HCT116 (cell line): Measurements from ENCODE around the gene FBXW4. TPM values are rescaled to one million over a fixed set of nuclear protein-coding genes. Genes with fewer than 3 reads are reported as not detected.

Source experiments
- ATAC-seq: fragments of 200-7000 bp; cut with Tn5 transposase; 2 replicates; pipeline ENCODE4 v1.9.1; 2020; ENCODE audit warnings: mild to moderate bottlenecking, moderate library complexity
- BruUV-seq: library from RNA; stranded (reverse); fragments of 400-500 nt; replicated peaks from 2 replicates; lab custom pipeline; 2021; lab: Mats Ljungman, UMichigan
- CTCF ChIA-PET: fragments of 300-600 bp; sonication (Branson Sonifier 250); formaldehyde crosslinking; loops from one replicate; lab custom pipeline; 2021; ENCODE audit warnings: antibody characterized with exemption; lab: Charles Lee
- POLR2A ChIA-PET: fragments of 300-600, 350-600 bp; sonication (Branson Sonifier 250); formaldehyde crosslinking; loops from one replicate; lab custom pipeline; 2021; ENCODE audit warnings: antibody characterized with exemption; lab: Charles Lee
- RAD21 ChIA-PET, 2 experiments: fragments of 300-600 bp; sonication (Branson Sonifier 250); formaldehyde crosslinking; loops; one replicate each; lab custom pipeline; 2023; ENCODE audit warnings: low total read pairs in 2 of 2; ENCODE audit not compliant: uncharacterized antibody in 2 of 2, unreplicated experiment in 2 of 2, low non-redundant PET in 1 of 2; lab: Charles Lee
- DNase-seq: peaks from one replicate; pipeline ENCODE4 v3.0.0-alpha.2; 2010; ENCODE audit warnings: low read depth, low spot score
- H2AFZ ChIP-seq: fragments of 200-600 bp; shearing (Covaris generic), sonication (generic); 2 replicates; pipeline ENCODE4 v1.6.1; 2017; ENCODE audit warnings: low read depth, mixed run types, mixed read lengths, antibody characterized with exemption, low read length; ENCODE audit not compliant: poor library complexity, severe bottlenecking
- H3K27ac ChIP-seq: 2 replicates; pipeline ENCODE4 v1.5.1; 2012; ENCODE audit warnings: low read depth, low read length
- H3K27me3 ChIP-seq: fragments of 200-600 bp; sonication (generic); 2 replicates; pipeline ENCODE4 v1.6.1; 2016; ENCODE audit warnings: mixed run types, low read length, mixed read lengths; ENCODE audit not compliant: insufficient read depth
- H3K36me3 ChIP-seq, 2 experiments: fragments of 200-500 bp in 1 of 2; fragments of 200-600 bp in 1 of 2; sonication (Bioruptor generic) in 1 of 2; sonication (generic) in 1 of 2; 2 replicates each; pipeline versions ENCODE4 v1.5.1 to v1.6.1; 2014 to 2016; ENCODE audit warnings: low read length in 2 of 2, inconsistent platforms in 1 of 2, mixed read lengths in 1 of 2, mixed run types in 1 of 2; ENCODE audit not compliant: insufficient read depth in 2 of 2, control insufficient read depth in 1 of 2
- H3K4me1 ChIP-seq, 2 experiments: fragments of 200-600 bp in 1 of 2; sonication (generic) in 1 of 2; 2 replicates each; pipeline versions ENCODE4 v1.5.1 to v1.6.1; 2012 to 2017; ENCODE audit warnings: low read length in 2 of 2, inconsistent platforms in 1 of 2, mild to moderate bottlenecking in 1 of 2, mixed read lengths in 1 of 2, mixed run types in 1 of 2, moderate library complexity in 1 of 2; ENCODE audit not compliant: insufficient read depth in 2 of 2, control insufficient read depth in 1 of 2
- H3K4me2 ChIP-seq: fragments of 200-600 bp; sonication (generic); 2 replicates; pipeline ENCODE4 v1.6.1; 2017; ENCODE audit warnings: mixed run types, low read length, mixed read lengths
- H3K4me3 ChIP-seq, 2 experiments: fragments of 200-600 bp in 1 of 2; sonication (generic) in 1 of 2; replicated peaks in 1 of 2; 2 replicates each; pipeline ENCODE4 v1.5.1; 2011 to 2016; ENCODE audit warnings: low read length in 2 of 2, control low read depth in 1 of 2, low read depth in 1 of 2, mild to moderate bottlenecking in 1 of 2, mixed read lengths in 1 of 2, mixed run types in 1 of 2
- H3K79me2 ChIP-seq: fragments of 200-600 bp; sonication (generic); 2 replicates; pipeline ENCODE4 v1.6.1; 2017; ENCODE audit warnings: mild to moderate bottlenecking, mixed run types, low read length, moderate library complexity, mixed read lengths; ENCODE audit not compliant: insufficient read depth
- H3K9ac ChIP-seq: fragments of 200-600 bp; sonication (generic); 2 replicates; pipeline ENCODE4 v1.6.1; 2016; ENCODE audit warnings: low read length, mixed read lengths
- H3K9me2 ChIP-seq: fragments of 200-600 bp; sonication (generic), shearing (Covaris generic); 2 replicates; pipeline ENCODE4 v1.6.1; 2017; ENCODE audit warnings: mixed run types, mild to moderate bottlenecking, moderate library complexity; ENCODE audit not compliant: insufficient read depth
- H3K9me3 ChIP-seq, 2 experiments: fragments of 200-500 bp in 1 of 2; fragments of 200-600 bp in 1 of 2; sonication (Bioruptor generic) in 1 of 2; sonication (generic) in 1 of 2; 2 replicates each; pipeline ENCODE4 v1.6.1; 2014 to 2017; ENCODE audit warnings: low read length in 2 of 2, mixed read lengths in 2 of 2, inconsistent platforms in 1 of 2, low read depth in 1 of 2, mild to moderate bottlenecking in 1 of 2, mixed run types in 1 of 2, moderate library complexity in 1 of 2; ENCODE audit not compliant: control insufficient read depth in 1 of 2, insufficient read depth in 1 of 2
- H4K20me1 ChIP-seq: fragments of 200-600 bp; sonication (generic), shearing (Covaris generic); 2 replicates; pipeline ENCODE4 v1.6.1; 2017; ENCODE audit warnings: mixed run types, mild to moderate bottlenecking, moderate library complexity; ENCODE audit not compliant: insufficient read depth
- ATF3 ChIP-seq: IDR thresholded peaks from 2 replicates; pipeline ENCODE4 v1.6.1; 2012
- CBX3 ChIP-seq: IDR thresholded peaks from 2 replicates; pipeline ENCODE4 v1.6.1; 2012; ENCODE audit warnings: low read depth
- CEBPB ChIP-seq: IDR thresholded peaks from 2 replicates; pipeline ENCODE4 v1.6.1; 2012; ENCODE audit warnings: low read depth
- EZH2 ChIP-seq: fragments of 200-600 bp; sonication (generic); IDR thresholded peaks from 2 replicates; pipeline ENCODE4 v1.6.1; 2017; ENCODE audit warnings: antibody characterized with exemption, mixed run types
- EZH2phosphoT487 ChIP-seq: fragments of 200-600 bp; IDR thresholded peaks from 2 replicates; pipeline ENCODE4 v1.6.1; 2018; ENCODE audit warnings: antibody characterized with exemption, borderline replicate concordance
- FOSL1 ChIP-seq: IDR thresholded peaks from 2 replicates; pipeline ENCODE4 v1.6.1; 2012; ENCODE audit warnings: low read depth
- JUND ChIP-seq: IDR thresholded peaks from 2 replicates; pipeline ENCODE4 v1.6.1; 2012
- MAX ChIP-seq: IDR thresholded peaks from 2 replicates; pipeline ENCODE4 v1.6.1; 2012
- POLR2AphosphoS5 ChIP-seq: IDR thresholded peaks from 2 replicates; pipeline ENCODE4 v1.6.1; 2011; ENCODE audit warnings: mild to moderate bottlenecking, low read depth, low read length, moderate library complexity
- RAD21 ChIP-seq: IDR thresholded peaks from 2 replicates; pipeline ENCODE4 v1.6.1; 2012; ENCODE audit warnings: low read depth, mild to moderate bottlenecking
- REST ChIP-seq: IDR thresholded peaks from 2 replicates; pipeline ENCODE4 v1.6.1; 2012; ENCODE audit warnings: low read depth
- SIN3A ChIP-seq: IDR thresholded peaks from 2 replicates; pipeline ENCODE4 v1.6.1; 2012; ENCODE audit warnings: low read depth
- SP1 ChIP-seq: IDR thresholded peaks from 2 replicates; pipeline ENCODE4 v1.6.1; 2012; ENCODE audit warnings: low read depth
- TCF7L2 ChIP-seq: IDR thresholded peaks from 2 replicates; pipeline ENCODE4 v1.7.0; 2011; ENCODE audit warnings: borderline replicate concordance, inconsistent platforms; ENCODE audit not compliant: insufficient read depth, insufficient read length; ENCODE audit errors: extremely low read depth
- ZFX ChIP-seq: fragments of 450-650 bp; IDR thresholded peaks from 2 replicates; pipeline ENCODE4 v1.6.1; 2017
- intact Hi-C: fragments of 100-400 bp; cut with micrococcal nuclease; formaldehyde crosslinking; loops from 2 replicates; pipeline ENCODE4 v1.10.0; 2022
- total RNA-seq: library from RNA; stranded (reverse); gene quantifications from one replicate; pipeline ENCODE4 v1.2.1, GENCODE V29; 2021; ENCODE audit not compliant: unreplicated experiment

Gene FBXW4
- total RNA-seq, 1 experiment from 2014 or later = 35.3 TPM

GRCh38 chr10:101619983-101620382 is 75.0 kb downstream of the FBXW4 start (continued):
- no peak for TF ChIP-seq EZH2
- TF ChIP-seq ATF3 = no peak

- ChIA-PET RAD21 (no interaction called here), CTCF (no interaction called here), POLR2A (no interaction called here)
- Histone ChIP-seq H4K20me1 (no peaks in the 10 kb centered on the region), H3K4me3 (no peak overlapping the region), H3K79me2 (no peaks in the 10 kb centered on the region), H3K4me1 (no peaks in the 10 kb centered on the region), H3K27ac (no peak overlapping the region), H3K9ac (no peak overlapping the region), H2AFZ (no peak overlapping the region), H3K9me3 (no peaks in the 10 kb centered on the region), H3K4me2 (no peak overlapping the region), H3K9me2 (no peaks in the 10 kb centered on the region), H3K36me3 (no peaks in the 10 kb centered on the region), H3K27me3 (no peaks in the 10 kb centered on the region)
- no peak for DNase-seq
- no TSS peak for BruUV-seq
- intact Hi-C loops = no loop called here
- no peak for ATAC-seq
- TF ChIP-seq REST (no peak), CBX3 (no peak), SP1 (no peak), ZFX (no peak), TCF7L2 (no peak), SIN3A (no peak), CEBPB (no peak), POLR2AphosphoS5 (no peak), JUND (no peak), FOSL1 (no peak), RAD21 (no peak), MAX (no peak), EZH2phosphoT487 (no peak)
Observed at GRCh38 chr10:101618871-101619270, 76.1 kb downstream of the FBXW4 start.
